Measurements from ENCODE around the gene ALOX12B.

- TF ChIP-seq CTCF (IDR thresholded peaks at IDR 0.05) (no peak), POLR2A (IDR thresholded peaks at IDR 0.05) (no peak)
Measured at GRCh38 chr17:8105957-8106398, 18.5 kb upstream of the ALOX12B start.

Measured in thyroid gland (tissue), 4 donors.